Choroid plexus epithelial cell (primary cell): Measurements from ENCODE around the gene AK8.

Experiments used
- DNase-seq: peaks from one replicate; pipeline ENCODE4 v3.0.0-alpha.2; 2010; ENCODE audit warnings: low read depth
- H3K4me3 ChIP-seq: 2 replicates; pipeline ENCODE4 v1.5.1; 2011; ENCODE audit warnings: low read depth, mild to moderate bottlenecking, control low read depth, low read length, moderate library complexity
- CTCF ChIP-seq: conservative IDR thresholded peaks from 2 replicates; pipeline ENCODE4 v1.5.1; 2011; ENCODE audit warnings: low read depth, mild to moderate bottlenecking, control low read depth, inconsistent platforms, low read length, moderate library complexity

Gene AK8

GRCh38 chr9:132708239-132708638 is 169.8 kb downstream of the AK8 start:
- no peak for TF ChIP-seq CTCF
- no peak overlapping the region for H3K4me3 ChIP-seq
- DNase-seq, result no peak

GRCh38 chr9:132703336-132703735 is 174.7 kb downstream of the AK8 start:
- H3K4me3 ChIP-seq, result no peak overlapping the region
- TF ChIP-seq CTCF, result no peak
- peak; percentile 38 for DNase-seq

GRCh38 chr9:132702254-132702653 is 175.8 kb downstream of the AK8 start:
- TF ChIP-seq CTCF, result no peak
- H3K4me3 ChIP-seq, result no peak overlapping the region
- no peak for DNase-seq

GRCh38 chr9:132699956-132700355 is 178.1 kb downstream of the AK8 start:
- no peak overlapping the region for H3K4me3 ChIP-seq
- no peak for TF ChIP-seq CTCF
- DNase-seq, result peak; percentile 5

- TF ChIP-seq CTCF, result no peak
- no peak overlapping the region for H3K4me3 ChIP-seq
- DNase-seq, result no peak
Measured at GRCh38 chr9:132698989-132699388, 179.1 kb downstream of the AK8 start.

- no peak overlapping the region for H3K4me3 ChIP-seq
- TF ChIP-seq CTCF, result no peak
- no peak for DNase-seq
Measured at GRCh38 chr9:132697230-132697629, 180.9 kb downstream of the AK8 start.

GRCh38 chr9:132694144-132694543 is 183.9 kb downstream of the AK8 start:
- H3K4me3 ChIP-seq, result no peak overlapping the region
- peak; percentile 19 for DNase-seq
- peak; percentile 26 for TF ChIP-seq CTCF
